Left lung (tissue), 10 donors: ENCODE measurements around the gene ERV3-1. TPM values are rescaled to one million over a fixed set of nuclear protein-coding genes. Genes with fewer than 3 reads are reported as not detected.

Experiments
- ATAC-seq: fragments of 200-7000 bp; cut with Tn5 transposase; one replicate; pipeline ENCODE4 v1.9.1; 2020; ENCODE audit warnings: moderate library complexity
- DNase-seq, 4 donors: peaks; one replicate each; pipeline ENCODE4 v3.0.0-alpha.2; 2013 to 2020
- H3K27ac ChIP-seq, 2 donors: fragments of 200-600 bp; sonication (generic) in 1 of 2; one replicate each; pipeline versions ENCODE4 v1.5.0 to v1.8.0; 2020 to 2021
- H3K27me3 ChIP-seq, 2 donors: fragments of 200-600 bp; sonication (generic) in 1 of 2; one replicate each; pipeline versions ENCODE4 v1.5.0 to v1.8.0; 2020 to 2021
- H3K36me3 ChIP-seq, 2 donors: fragments of 200-600 bp; sonication (generic) in 1 of 2; one replicate each; pipeline versions ENCODE4 v1.5.0 to v1.8.0; 2020 to 2021
- H3K4me1 ChIP-seq, 2 donors: fragments of 200-600 bp; one replicate each; pipeline ENCODE4 v1.8.0; 2021
- H3K4me3 ChIP-seq, 2 donors: fragments of 200-600 bp; sonication (generic) in 1 of 2; one replicate each; pipeline versions ENCODE4 v1.5.0 to v1.8.0; 2020 to 2021; ENCODE audit warnings: mild to moderate bottlenecking in 1 of 2
- H3K9me3 ChIP-seq, 2 donors: fragments of 200-600 bp; sonication (generic) in 1 of 2; one replicate each; pipeline versions ENCODE4 v1.5.0 to v1.8.0; 2020 to 2021
- intact Hi-C, 2 donors: fragments of 100-400 bp; cut with DNase I; formaldehyde crosslinking; loops; one replicate each; pipeline versions ENCODE4 v1.11.2 to v1.14.2; 2022
- polyA plus RNA-seq, 6 donors: library from polyadenylated mRNA; unstranded; fragments of 120-200 nt; gene quantifications; one replicate each; pipeline ENCODE4 v1.2.1, GENCODE V29; 2013; ENCODE audit not compliant: insufficient read length in 6 of 6
- total RNA-seq, 2 donors: library from RNA; stranded (reverse); fragmentation: NEBNext Ultra II Directional; extraction: Animal tissue kit (Norgen Biotek cat#: 25700); gene quantifications; one replicate each; pipeline ENCODE4 v1.2.1, GENCODE V29; 2021
- TF ChIP-seq, protein P1 (sequence below), 2 donors: fragments of 200-600 bp; sonication (generic) in 1 of 2; IDR thresholded peaks; one replicate each; pipeline versions ENCODE4 v1.5.0 to v1.8.0; 2021; ENCODE audit warnings: antibody characterized with exemption in 2 of 2
- donor health status: DM: no; HTN: yes; CAD: no.
- donor health status: DM: no; HTN: no; CAD: no.

ERV3-1 gene
- total and polyA plus RNA-seq, 8 donors, result 17.0 to 75.7 (median 60.6) TPM

DNA sequence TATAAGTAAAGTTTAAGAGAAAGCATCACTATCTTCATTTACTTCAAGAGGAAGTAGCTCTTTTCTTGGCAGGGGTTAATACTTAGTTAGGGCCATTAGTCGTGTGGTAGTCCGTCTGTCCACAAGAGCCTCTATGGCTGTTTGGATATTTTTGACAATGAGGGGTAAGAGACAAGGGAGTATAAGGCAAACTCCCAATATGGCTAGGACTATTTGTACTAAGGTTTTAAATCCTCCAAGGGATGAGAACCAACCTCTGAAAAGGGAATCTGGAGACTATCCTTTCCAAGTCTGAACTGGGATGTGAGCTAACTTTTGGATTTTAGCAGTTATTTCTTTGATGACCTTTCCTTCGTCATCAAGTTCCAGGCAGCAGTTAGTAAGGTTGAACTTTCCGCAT, 15.6 kb downstream of the ERV3-1 start, which contains the start of gene ZNF117:
Gene ZNF117 (minus strand): TSS at position 101 of the 400 bp plus-strand sequence.
- H3K36me3 ChIP-seq, result peaks cover 0 to 55% of the 10 kb centered on the region in 2 donors
- intact Hi-C loops, result no loop called here
- TF ChIP-seq, protein P1, sequence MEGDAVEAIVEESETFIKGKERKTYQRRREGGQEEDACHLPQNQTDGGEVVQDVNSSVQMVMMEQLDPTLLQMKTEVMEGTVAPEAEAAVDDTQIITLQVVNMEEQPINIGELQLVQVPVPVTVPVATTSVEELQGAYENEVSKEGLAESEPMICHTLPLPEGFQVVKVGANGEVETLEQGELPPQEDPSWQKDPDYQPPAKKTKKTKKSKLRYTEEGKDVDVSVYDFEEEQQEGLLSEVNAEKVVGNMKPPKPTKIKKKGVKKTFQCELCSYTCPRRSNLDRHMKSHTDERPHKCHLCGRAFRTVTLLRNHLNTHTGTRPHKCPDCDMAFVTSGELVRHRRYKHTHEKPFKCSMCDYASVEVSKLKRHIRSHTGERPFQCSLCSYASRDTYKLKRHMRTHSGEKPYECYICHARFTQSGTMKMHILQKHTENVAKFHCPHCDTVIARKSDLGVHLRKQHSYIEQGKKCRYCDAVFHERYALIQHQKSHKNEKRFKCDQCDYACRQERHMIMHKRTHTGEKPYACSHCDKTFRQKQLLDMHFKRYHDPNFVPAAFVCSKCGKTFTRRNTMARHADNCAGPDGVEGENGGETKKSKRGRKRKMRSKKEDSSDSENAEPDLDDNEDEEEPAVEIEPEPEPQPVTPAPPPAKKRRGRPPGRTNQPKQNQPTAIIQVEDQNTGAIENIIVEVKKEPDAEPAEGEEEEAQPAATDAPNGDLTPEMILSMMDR (IDR thresholded peaks at IDR 0.05), result no peak
- DNase-seq (no peak), ATAC-seq (no peak)
- H3K4me3 ChIP-seq, result no peak within 1 kb of the TSS
- H3K27ac ChIP-seq, result no peak within 1 kb of the TSS
- H3K9me3 ChIP-seq, result peaks cover 3 to 94% of the 10 kb centered on the region in 2 donors
- no peaks in the 10 kb centered on the region for H3K27me3 ChIP-seq
- no peaks in the 10 kb centered on the region for H3K4me1 ChIP-seq

DNA sequence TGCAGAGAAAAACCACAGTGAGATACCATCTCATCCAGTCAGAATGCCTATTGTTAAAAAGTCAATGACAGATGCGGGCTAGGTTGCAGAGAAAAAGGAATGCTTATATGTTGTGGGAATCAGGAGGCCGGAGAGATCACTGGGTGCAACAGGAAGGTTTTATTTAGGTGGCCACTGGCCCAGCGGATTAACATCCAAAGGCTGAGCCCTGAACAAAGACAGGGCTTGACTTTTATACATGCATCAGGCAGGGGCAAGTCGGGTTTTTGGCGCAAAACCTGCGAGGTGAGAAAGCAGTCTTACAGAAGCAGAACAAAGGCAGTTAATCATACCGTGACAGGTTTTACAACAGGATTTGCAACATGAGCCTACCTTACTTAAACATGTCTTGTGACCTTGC, 16.3 kb downstream of the ERV3-1 start:
- no peaks in the 10 kb centered on the region for H3K4me1 ChIP-seq
- H3K36me3 ChIP-seq, result peaks cover 0 to 63% of the 10 kb centered on the region in 2 donors
- H3K9me3 ChIP-seq, result peaks cover 3 to 93% of the 10 kb centered on the region in 2 donors
- ATAC-seq (no peak), DNase-seq (no peak)
- intact Hi-C loops, result no loop called here
- no peak overlapping the region for H3K27ac ChIP-seq
- TF ChIP-seq, protein P1 (IDR thresholded peaks at IDR 0.05), result no peak
- H3K27me3 ChIP-seq, result no peaks in the 10 kb centered on the region
- no peak overlapping the region for H3K4me3 ChIP-seq

DNA sequence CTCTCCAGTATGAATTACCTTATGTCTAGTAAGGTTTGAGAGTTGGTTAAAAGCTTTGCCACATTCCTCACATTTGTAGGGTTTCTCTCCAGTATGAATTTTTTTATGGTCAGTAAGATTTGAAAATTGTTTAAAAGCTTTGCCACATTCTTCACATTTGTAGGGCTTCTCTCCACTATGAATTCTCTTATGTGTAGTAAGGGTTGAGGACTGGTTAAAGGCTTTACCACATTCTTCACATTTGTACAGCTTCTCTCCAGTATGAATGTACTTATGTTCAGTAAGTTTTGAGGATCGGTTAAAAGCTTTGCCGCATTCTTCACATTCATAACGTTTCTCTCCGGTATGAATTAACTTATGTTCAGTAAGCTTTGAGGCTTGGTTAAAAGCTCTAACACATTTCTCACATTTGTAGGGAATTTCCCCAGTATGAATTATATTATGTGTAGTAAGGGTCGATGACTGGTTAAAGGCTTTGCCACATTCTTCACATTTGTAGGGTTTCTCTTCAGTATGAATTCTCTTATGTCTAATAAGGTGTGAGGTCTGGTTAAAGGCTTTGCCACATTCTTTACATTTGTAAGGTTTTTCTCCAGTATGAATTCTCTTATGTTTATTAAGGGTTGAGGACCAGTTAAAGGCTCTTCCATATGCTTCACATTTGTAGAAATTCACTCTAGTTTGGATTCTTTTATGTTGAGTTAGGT, 27.8 kb downstream of the ERV3-1 start:
- Histone ChIP-seq H3K4me1 (no peaks in the 10 kb centered on the region), H3K27me3 (no peaks in the 10 kb centered on the region), H3K27ac (no peak overlapping the region), H3K9me3 (peaks cover 3 to 100% of the 10 kb centered on the region in 2 donors), H3K36me3 (peaks cover 6 to 57% of the 10 kb centered on the region in 2 donors), H3K4me3 (no peak overlapping the region)
- intact Hi-C loops, result no loop called here
- ATAC-seq (no peak), DNase-seq (no peak)
- TF ChIP-seq, protein P1 (IDR thresholded peaks at IDR 0.05), result no peak

DNA sequence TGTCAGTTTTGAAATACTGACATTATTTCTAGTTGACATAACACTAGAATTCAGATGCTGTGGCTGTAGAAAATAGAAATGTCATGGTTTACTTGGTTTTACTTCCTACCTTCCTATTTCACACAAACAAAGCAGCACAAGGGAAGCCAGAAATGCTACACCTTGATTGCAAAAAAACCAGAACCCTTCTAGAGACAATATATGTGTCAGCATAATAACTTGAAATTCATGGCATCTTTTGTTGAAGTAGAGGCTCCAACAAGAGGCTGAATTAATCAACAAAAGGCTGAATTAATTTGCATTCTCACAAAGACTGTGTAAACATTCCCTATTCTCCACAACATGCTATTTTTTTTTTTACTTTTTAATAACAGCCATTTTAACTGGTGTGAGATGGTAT, 40.9 kb downstream of the ERV3-1 start:
- H3K27me3 ChIP-seq, result no peaks in the 10 kb centered on the region
- no peak overlapping the region for H3K27ac ChIP-seq
- TF ChIP-seq, protein P1 (IDR thresholded peaks at IDR 0.05), result no peak
- intact Hi-C loops, result no loop called here
- H3K4me1 ChIP-seq, result no peaks in the 10 kb centered on the region
- no peak for ATAC-seq
- peaks cover 0 to 33% of the 10 kb centered on the region in 2 donors for H3K9me3 ChIP-seq
- no peaks in the 10 kb centered on the region for H3K36me3 ChIP-seq
- no peak for DNase-seq
- H3K4me3 ChIP-seq, result no peak overlapping the region

DNA sequence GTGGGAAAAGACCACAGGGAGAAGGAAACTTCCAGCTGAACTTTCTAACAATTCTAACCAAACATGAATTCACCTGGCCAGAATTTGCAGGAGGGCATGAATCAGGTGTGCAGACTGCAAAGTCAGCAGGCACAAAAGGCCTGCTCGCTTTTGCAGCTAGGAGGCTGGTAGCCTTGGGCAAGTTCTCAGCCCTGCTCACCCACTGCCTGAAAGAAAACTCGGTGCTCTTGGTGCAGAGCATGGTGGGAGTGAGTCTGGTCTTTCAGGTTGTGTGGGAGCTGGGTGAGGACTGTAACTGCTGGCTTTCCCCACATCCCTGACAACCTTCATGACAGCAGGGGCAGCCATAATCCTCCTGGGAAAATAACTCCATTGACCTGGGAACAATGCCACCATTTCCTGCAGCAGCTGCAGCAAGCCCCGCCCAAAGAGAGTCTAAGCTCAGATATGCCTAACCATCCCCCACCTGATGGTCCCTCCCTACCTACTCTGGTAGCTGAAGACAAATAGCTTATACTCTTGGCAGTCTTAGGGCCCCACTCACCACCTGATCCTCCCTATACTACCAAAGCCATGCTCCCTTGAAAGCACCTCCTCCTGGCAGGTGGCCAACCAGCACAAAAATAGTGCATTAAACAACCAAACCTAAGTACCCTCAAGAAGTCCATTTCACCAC, 47.3 kb downstream of the ERV3-1 start:
- H3K36me3 ChIP-seq, result no peaks in the 10 kb centered on the region
- ATAC-seq, result no peak
- intact Hi-C loops, result no loop called here
- DNase-seq, result no peak
- H3K9me3 ChIP-seq, result peaks cover 0 to 6% of the 10 kb centered on the region in 2 donors
- no peaks in the 10 kb centered on the region for H3K27me3 ChIP-seq
- H3K4me1 ChIP-seq, result no peaks in the 10 kb centered on the region
- TF ChIP-seq, protein P1 (IDR thresholded peaks at IDR 0.05), result no peak
- no peak overlapping the region for H3K27ac ChIP-seq
- H3K4me3 ChIP-seq, result no peak overlapping the region
